GM13977 (cell line): ENCODE measurements around the gene BNC1.

Experiments
- DNase-seq: peaks from one replicate; pipeline ENCODE4 v3.0.0; 2012; ENCODE audit warnings: low spot score
- CTCF ChIP-seq: IDR thresholded peaks from 2 replicates; pipeline ENCODE4 v1.5.1; 2012; ENCODE audit warnings: mild to moderate bottlenecking, control low read depth; ENCODE audit not compliant: insufficient read depth; ENCODE audit errors: extremely low read depth, missing control alignments
- in situ Hi-C: fragments of 300-500 bp; cut with MboI; formaldehyde crosslinking; loops from one replicate; pipeline ENCODE4 v1.12.0; 2022; ENCODE audit warnings: low sequenced_read_pairs, low pct_unique_long_range_greater_than_20kb, mixed read lengths, inconsistent platforms; ENCODE audit not compliant: unreplicated experiment

Gene BNC1

GRCh38 chr15:83300826-83301225, 16.4 kb upstream of the BNC1 start:
- in situ Hi-C loops = no loop called here
- no peak for DNase-seq
- no peak for TF ChIP-seq CTCF

- no peak for TF ChIP-seq CTCF
- in situ Hi-C loops = no loop called here
- DNase-seq = no peak
Observed at GRCh38 chr15:83299462-83299861, 15.0 kb upstream of the BNC1 start.

GRCh38 chr15:83295417-83295816, 11.0 kb upstream of the BNC1 start:
- no peak for TF ChIP-seq CTCF
- in situ Hi-C loops = no loop called here

GRCh38 chr15:83293201-83293600, 8.7 kb upstream of the BNC1 start:
- no peak for TF ChIP-seq CTCF
- in situ Hi-C loops = no loop called here
- DNase-seq = no peak

More at GRCh38 chr15:83295417-83295816, 11.0 kb upstream of the BNC1 start:
- no peak for DNase-seq

GRCh38 chr15:83292317-83292716, 7.9 kb upstream of the BNC1 start:
- no peak for DNase-seq

GRCh38 chr15:83290236-83290635, 5.8 kb upstream of the BNC1 start:
- DNase-seq = no peak
- TF ChIP-seq CTCF = no peak
- in situ Hi-C loops = no loop called here

More at GRCh38 chr15:83292317-83292716, 7.9 kb upstream of the BNC1 start:
- TF ChIP-seq CTCF = no peak
- in situ Hi-C loops = no loop called here

- in situ Hi-C loops = no loop called here
- no peak for TF ChIP-seq CTCF
- no peak for DNase-seq
Observed at GRCh38 chr15:83289160-83289559, 4.7 kb upstream of the BNC1 start.
